RWPE2 (cell line): ENCODE measurements around the gene ARL4C.

Source experiments
- ATAC-seq: fragments of 200-7000 bp; cut with Tn5 transposase; 3 replicates; pipeline ENCODE4 v1.9.1; 2021; ENCODE audit warnings: low read depth
- DNase-seq: peaks from one replicate; pipeline ENCODE4 v3.0.0-alpha.2; 2020; ENCODE audit warnings: low spot score
- H3K27ac ChIP-seq: fragments of 450-650 bp; 2 replicates; pipeline ENCODE4 v1.5.1; 2017; ENCODE audit warnings: mild to moderate bottlenecking; ENCODE audit not compliant: poor library complexity, severe bottlenecking
- H3K27me3 ChIP-seq: fragments of 250-450 bp; sonication (Bioruptor Pico); 2 replicates; pipeline ENCODE4 v1.5.1; 2021; ENCODE audit warnings: mild to moderate bottlenecking, moderate library complexity; ENCODE audit not compliant: insufficient read depth, poor library complexity, severe bottlenecking
- H3K36me3 ChIP-seq: fragments of 250-450 bp; sonication (Bioruptor Pico); 2 replicates; pipeline ENCODE4 v1.5.1; 2020; ENCODE audit warnings: low read depth, mild to moderate bottlenecking, moderate library complexity
- H3K4me1 ChIP-seq: fragments of 250-450 bp; sonication (Bioruptor Pico); 2 replicates; pipeline ENCODE4 v1.5.1; 2021; ENCODE audit warnings: mild to moderate bottlenecking, moderate library complexity; ENCODE audit not compliant: insufficient read depth, poor library complexity, severe bottlenecking
- H3K4me3 ChIP-seq: fragments of 250-450 bp; sonication (Bioruptor Pico); 2 replicates; pipeline ENCODE4 v1.5.1; 2021; ENCODE audit warnings: mild to moderate bottlenecking, moderate library complexity; ENCODE audit not compliant: severe bottlenecking
- H3K9me3 ChIP-seq: fragments of 250-450 bp; sonication (Bioruptor Pico); 2 replicates; pipeline ENCODE4 v1.5.1; 2021; ENCODE audit warnings: mild to moderate bottlenecking, moderate library complexity; ENCODE audit not compliant: severe bottlenecking
- TF ChIP-seq, protein P1 (sequence below): fragments of 450-650 bp; IDR thresholded peaks from one replicate; pipeline ENCODE4 v1.5.1; 2017; ENCODE audit warnings: mild to moderate bottlenecking, moderate library complexity; ENCODE audit not compliant: poor library complexity, severe bottlenecking

ARL4C gene

DNA sequence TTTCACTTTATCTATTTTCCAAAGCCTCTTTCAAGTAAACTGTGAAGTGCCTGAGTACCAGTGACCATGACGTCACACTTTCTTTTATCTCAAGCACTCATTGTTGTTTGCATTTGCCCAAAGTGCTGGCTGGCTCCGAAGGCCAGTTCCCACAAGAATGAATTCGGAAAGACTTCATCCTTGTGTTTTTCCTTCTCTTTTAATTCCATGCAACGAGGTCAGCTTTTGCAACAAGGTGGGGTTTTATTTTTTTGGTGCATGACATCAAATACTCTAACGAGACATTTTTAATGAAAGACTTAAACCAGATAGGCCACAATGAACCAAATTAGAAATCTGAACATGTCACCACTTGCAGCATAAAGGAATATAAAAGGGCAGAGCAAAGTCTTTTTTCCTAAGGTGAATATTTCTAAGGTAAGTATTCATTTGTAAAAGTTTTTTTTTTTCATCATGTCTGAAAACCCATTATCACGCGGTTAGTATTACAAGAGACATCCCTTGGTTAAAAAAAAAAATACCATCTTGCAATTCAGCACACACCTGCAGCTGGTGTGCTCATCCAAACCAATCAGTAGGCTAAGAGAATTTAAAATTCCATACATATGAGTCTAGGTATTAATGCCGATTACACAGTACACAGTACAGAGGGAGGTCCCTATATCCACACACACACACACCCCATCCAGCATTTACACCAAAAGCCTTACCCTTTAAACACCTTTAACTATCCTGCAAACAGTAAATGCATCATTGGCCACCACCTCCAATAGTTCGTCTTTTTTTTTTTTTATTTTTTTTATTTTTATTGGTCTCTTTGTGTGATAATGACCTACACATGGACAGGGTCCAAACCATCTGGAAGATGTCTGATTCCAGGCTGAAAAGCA is 2.3 kb downstream of the ARL4C start:
- H3K36me3 ChIP-seq, result peaks cover 41% of the 10 kb centered on the region
- no peak for DNase-seq
- peaks cover 8% of the 10 kb centered on the region for H3K4me1 ChIP-seq
- H3K27me3 ChIP-seq, result no peaks in the 10 kb centered on the region
- peak overlapping the region; percentile 99 for H3K4me3 ChIP-seq
- H3K9me3 ChIP-seq, result no peaks in the 10 kb centered on the region
- ATAC-seq, result peak; percentile 78
- TF ChIP-seq, protein P1, sequence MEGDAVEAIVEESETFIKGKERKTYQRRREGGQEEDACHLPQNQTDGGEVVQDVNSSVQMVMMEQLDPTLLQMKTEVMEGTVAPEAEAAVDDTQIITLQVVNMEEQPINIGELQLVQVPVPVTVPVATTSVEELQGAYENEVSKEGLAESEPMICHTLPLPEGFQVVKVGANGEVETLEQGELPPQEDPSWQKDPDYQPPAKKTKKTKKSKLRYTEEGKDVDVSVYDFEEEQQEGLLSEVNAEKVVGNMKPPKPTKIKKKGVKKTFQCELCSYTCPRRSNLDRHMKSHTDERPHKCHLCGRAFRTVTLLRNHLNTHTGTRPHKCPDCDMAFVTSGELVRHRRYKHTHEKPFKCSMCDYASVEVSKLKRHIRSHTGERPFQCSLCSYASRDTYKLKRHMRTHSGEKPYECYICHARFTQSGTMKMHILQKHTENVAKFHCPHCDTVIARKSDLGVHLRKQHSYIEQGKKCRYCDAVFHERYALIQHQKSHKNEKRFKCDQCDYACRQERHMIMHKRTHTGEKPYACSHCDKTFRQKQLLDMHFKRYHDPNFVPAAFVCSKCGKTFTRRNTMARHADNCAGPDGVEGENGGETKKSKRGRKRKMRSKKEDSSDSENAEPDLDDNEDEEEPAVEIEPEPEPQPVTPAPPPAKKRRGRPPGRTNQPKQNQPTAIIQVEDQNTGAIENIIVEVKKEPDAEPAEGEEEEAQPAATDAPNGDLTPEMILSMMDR, result no peak
- peak overlapping the region; percentile 80 for H3K27ac ChIP-seq

DNA sequence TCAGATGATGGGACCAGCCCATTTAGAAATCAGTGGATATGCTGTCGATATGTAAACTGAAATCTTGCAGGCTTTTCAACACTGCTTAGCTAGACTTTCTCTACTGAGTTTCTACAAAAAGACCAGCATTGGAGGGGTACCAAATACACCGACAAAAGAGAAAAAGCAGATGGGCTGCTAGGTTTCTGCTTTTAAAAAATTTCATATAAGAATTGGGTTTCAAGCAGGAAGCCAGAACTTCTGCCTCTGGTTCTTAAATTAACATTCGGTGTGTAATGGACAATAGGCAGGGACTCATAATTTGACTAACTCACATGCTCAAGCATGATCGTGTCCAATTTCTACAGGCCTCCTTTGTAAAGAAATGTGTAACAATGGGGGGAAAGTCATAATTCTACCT is 3.1 kb downstream of the ARL4C start:
- H3K4me3 ChIP-seq, result peak overlapping the region; percentile 99
- H3K36me3 ChIP-seq, result peaks cover 41% of the 10 kb centered on the region
- peaks cover 8% of the 10 kb centered on the region for H3K4me1 ChIP-seq

DNA sequence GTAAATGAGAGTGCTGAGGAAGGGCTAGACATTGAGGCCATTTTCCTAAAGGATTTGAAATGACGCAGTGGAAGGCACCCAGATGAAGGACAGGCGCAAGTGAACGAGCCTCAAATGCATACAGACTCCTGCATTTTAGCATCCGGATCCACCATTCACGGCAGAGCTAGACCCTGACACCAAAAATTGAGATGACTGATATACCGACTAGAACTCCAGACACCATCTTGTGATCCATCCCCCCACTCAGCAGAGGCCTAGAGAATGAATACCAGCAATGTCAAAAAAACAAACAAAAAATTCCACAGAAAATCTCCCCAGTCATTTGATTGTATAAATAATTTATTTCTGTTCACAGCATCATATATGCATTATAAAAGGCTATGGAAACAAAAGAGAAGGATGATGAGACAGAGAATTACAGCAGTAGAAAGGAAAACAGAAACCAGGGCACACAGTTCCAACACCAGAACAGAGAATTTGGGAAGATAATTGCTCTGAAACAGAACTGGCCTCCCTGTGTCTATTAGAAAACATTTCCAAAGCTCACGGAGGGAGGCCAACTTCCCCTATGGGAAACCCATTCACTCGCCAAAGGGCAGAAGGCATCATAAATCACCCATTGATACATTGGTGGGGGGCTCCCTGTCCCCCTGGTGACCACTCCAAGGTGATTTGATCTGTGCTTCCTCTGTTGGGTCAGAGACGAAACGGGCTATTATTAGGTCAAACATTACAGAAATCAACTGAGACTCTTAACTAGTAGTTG is 4.0 kb downstream of the ARL4C start:
- TF ChIP-seq, protein P1, result no peak
- Histone ChIP-seq H3K27ac (peak overlapping the region; percentile 80), H3K4me3 (peak overlapping the region; percentile 99), H3K27me3 (no peaks in the 10 kb centered on the region), H3K9me3 (no peaks in the 10 kb centered on the region), H3K4me1 (peaks cover 8% of the 10 kb centered on the region), H3K36me3 (peaks cover 41% of the 10 kb centered on the region)
- DNase-seq (no peak), ATAC-seq (no peak)

More for the DNA sequence above, 3.1 kb downstream of the ARL4C start:
- no peaks in the 10 kb centered on the region for H3K27me3 ChIP-seq
- H3K27ac ChIP-seq, result peak overlapping the region; percentile 80
- H3K9me3 ChIP-seq, result no peaks in the 10 kb centered on the region
- TF ChIP-seq, protein P1, result no peak
- ATAC-seq, result no peak
- DNase-seq, result no peak

DNA sequence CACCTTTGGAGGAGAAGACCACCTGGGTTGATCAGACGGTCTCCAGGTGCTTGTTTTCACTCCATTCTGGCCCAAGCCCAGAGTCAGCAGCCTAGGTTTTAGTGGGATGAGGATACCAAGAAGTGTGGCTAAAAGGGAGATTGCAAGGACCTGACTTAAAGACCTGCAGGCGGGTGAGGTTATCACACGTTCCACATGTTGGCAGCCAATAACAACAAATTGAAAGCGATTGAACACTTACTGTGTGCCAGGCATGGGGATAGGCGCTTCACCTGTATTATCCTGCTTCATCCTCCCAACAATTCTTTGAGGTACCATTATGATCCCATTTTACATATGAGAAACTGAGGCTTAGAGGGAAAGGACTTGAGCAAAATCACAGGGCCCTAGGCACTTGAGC is 5.0 kb downstream of the ARL4C start:
- Histone ChIP-seq H3K4me1 (peaks cover 8% of the 10 kb centered on the region), H3K36me3 (peaks cover 41% of the 10 kb centered on the region), H3K27me3 (no peaks in the 10 kb centered on the region), H3K27ac (peak overlapping the region; percentile 80), H3K9me3 (no peaks in the 10 kb centered on the region), H3K4me3 (no peak overlapping the region)
- no peak for ATAC-seq
- TF ChIP-seq, protein P1, result no peak
- no peak for DNase-seq
